ENCODE data around the gene BCO2.

The BCO2 gene

GRCh38 chr11:112162761-112163546, 12.4 kb upstream of the BCO2 start:
- no peak for TF ChIP-seq CTCF (conservative IDR thresholded peaks at IDR 0.05)
- no peak overlapping the region for H3K27ac ChIP-seq

GRCh38 chr11:112163875-112164685, 11.2 kb upstream of the BCO2 start, which contains the start of gene IL18:
IL18 (minus strand) TSS chr11:112164094; CDS start chr11:112155053, 9,041 bp downstream.
- H3K27ac ChIP-seq, result no peak within 1 kb of the TSS
- TF ChIP-seq CTCF (conservative IDR thresholded peaks at IDR 0.05), result no peak

GRCh38 chr11:112165049-112165448, 10.3 kb upstream of the BCO2 start:
- TF ChIP-seq CTCF (conservative IDR thresholded peaks at IDR 0.05), result no peak
- H3K27ac ChIP-seq, result no peak overlapping the region

- no peak for TF ChIP-seq CTCF (conservative IDR thresholded peaks at IDR 0.05)
- H3K27ac ChIP-seq, result no peak overlapping the region
Observed at GRCh38 chr11:112166562-112166961, 8.8 kb upstream of the BCO2 start.

- no peak for TF ChIP-seq CTCF (conservative IDR thresholded peaks at IDR 0.05)
- no peak within 1 kb of the TSS for H3K27ac ChIP-seq
Observed at GRCh38 chr11:112167145-112167544, 8.2 kb upstream of the BCO2 start, which contains the start of gene TEX12. TEX12 (plus strand) TSS chr11:112167372; CDS start chr11:112169269, 1,897 bp downstream.

- no peak for TF ChIP-seq CTCF (conservative IDR thresholded peaks at IDR 0.05)
- no peak overlapping the region for H3K27ac ChIP-seq
Observed at GRCh38 chr11:112172362-112172994, 2.8 kb upstream of the BCO2 start.

GRCh38 chr11:112173152-112173551, 2.2 kb upstream of the BCO2 start:
- no peak for TF ChIP-seq CTCF (conservative IDR thresholded peaks at IDR 0.05)
- H3K27ac ChIP-seq, result no peak overlapping the region

All from VCaP (cell line).